HG03558 (cell line): ENCODE measurements around the gene KLF15.

ENCODE experiments used
- ATAC-seq: cut with Tn5 transposase; IDR thresholded peaks from one replicate; pipeline ENCODE4 v1.9.1; 2021; ENCODE audit warnings: moderate number of reproducible peaks; ENCODE audit not compliant: unreplicated experiment; ENCODE audit errors: extremely low read depth

The KLF15 gene

GRCh38 chr3:126357295-126358037, at the start of gene KLF15:
Gene KLF15, minus strand, starts transcription at chr3:126357408. Its CDS starts 4,486 bp downstream, at chr3:126352922.
- peak; percentile 79 for ATAC-seq

GRCh38 chr3:126406389-126407296, 49.4 kb upstream of the KLF15 start:
- no peak for ATAC-seq

- ATAC-seq: no peak
These were observed 45.6 kb upstream of the KLF15 start for GRCh38 chr3:126402666-126403302.

GRCh38 chr3:126402178-126402577, 45.0 kb upstream of the KLF15 start:
- no peak for ATAC-seq

GRCh38 chr3:126401611-126402160, 44.5 kb upstream of the KLF15 start:
- ATAC-seq: no peak

GRCh38 chr3:126399756-126400155, 42.5 kb upstream of the KLF15 start:
- ATAC-seq: no peak

- ATAC-seq: no peak
These were observed 42.1 kb upstream of the KLF15 start for GRCh38 chr3:126399351-126399735.

GRCh38 chr3:126398423-126399350, 41.5 kb upstream of the KLF15 start:
- ATAC-seq: no peak

- ATAC-seq: no peak
These were observed 40.6 kb upstream of the KLF15 start for GRCh38 chr3:126397610-126398422.

- no peak for ATAC-seq
These were observed 39.3 kb upstream of the KLF15 start for GRCh38 chr3:126396536-126396935.

- ATAC-seq: no peak
These were observed 38.8 kb upstream of the KLF15 start for GRCh38 chr3:126395846-126396513.

GRCh38 chr3:126394977-126395321, 37.7 kb upstream of the KLF15 start:
- no peak for ATAC-seq

- ATAC-seq: no peak
These were observed 37.2 kb upstream of the KLF15 start, which contains the start of gene CFAP100 for GRCh38 chr3:126394179-126394976. Gene CFAP100, plus strand, starts transcription at chr3:126394909. Its CDS starts 1,092 bp downstream, at chr3:126396001.

GRCh38 chr3:126393563-126393962, 36.4 kb upstream of the KLF15 start:
- ATAC-seq: no peak

- ATAC-seq: no peak
These were observed 35.0 kb upstream of the KLF15 start for GRCh38 chr3:126392246-126392645.

GRCh38 chr3:126391631-126392030, 34.4 kb upstream of the KLF15 start:
- ATAC-seq: no peak

- no peak for ATAC-seq
These were observed 33.5 kb upstream of the KLF15 start for GRCh38 chr3:126390751-126391150.
